Astrocyte (in vitro differentiated cells and primary cell): ENCODE measurements around the gene FOXJ2.
"Not testable (repeated sequence)": the region's sequence is repeated elsewhere in the genome, so short reads cannot be mapped to it uniquely, and the experiment has no call there.

Experiments
- EZH2 ChIP-seq: IDR thresholded peaks from 2 replicates; pipeline ENCODE4 v1.6.1; 2012; ENCODE audit warnings: mild to moderate bottlenecking, low read length, inconsistent platforms; ENCODE audit not compliant: insufficient read depth
- TF ChIP-seq, protein P1 (sequence below): IDR thresholded peaks from 2 replicates; pipeline ENCODE4 v1.5.1; 2011; ENCODE audit warnings: low read depth, mild to moderate bottlenecking, inconsistent platforms, low read length, moderate library complexity; ENCODE audit not compliant: insufficient read depth

DNA sequence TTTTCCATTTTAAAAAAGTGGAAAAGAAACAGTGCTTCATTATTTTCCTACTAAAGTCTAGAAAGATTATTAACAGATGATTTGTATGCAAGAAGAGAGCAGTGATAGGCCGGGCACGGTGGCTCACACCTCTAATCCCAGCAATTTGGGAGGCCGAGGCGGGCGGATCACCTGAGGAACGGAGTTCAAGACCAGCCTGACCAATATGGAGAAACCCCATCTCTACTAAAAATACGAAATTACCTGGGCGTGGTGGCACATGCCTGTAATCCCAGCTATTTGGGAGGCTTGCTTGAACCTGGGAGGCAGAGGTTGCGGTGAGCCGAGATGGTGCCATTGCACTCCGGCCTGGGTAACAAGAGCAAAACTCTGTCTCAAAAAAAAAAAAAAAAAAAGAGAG is 49.5 kb upstream of the FOXJ2 start:
- not testable (repeated sequence) for TF ChIP-seq EZH2
- TF ChIP-seq, protein P1, sequence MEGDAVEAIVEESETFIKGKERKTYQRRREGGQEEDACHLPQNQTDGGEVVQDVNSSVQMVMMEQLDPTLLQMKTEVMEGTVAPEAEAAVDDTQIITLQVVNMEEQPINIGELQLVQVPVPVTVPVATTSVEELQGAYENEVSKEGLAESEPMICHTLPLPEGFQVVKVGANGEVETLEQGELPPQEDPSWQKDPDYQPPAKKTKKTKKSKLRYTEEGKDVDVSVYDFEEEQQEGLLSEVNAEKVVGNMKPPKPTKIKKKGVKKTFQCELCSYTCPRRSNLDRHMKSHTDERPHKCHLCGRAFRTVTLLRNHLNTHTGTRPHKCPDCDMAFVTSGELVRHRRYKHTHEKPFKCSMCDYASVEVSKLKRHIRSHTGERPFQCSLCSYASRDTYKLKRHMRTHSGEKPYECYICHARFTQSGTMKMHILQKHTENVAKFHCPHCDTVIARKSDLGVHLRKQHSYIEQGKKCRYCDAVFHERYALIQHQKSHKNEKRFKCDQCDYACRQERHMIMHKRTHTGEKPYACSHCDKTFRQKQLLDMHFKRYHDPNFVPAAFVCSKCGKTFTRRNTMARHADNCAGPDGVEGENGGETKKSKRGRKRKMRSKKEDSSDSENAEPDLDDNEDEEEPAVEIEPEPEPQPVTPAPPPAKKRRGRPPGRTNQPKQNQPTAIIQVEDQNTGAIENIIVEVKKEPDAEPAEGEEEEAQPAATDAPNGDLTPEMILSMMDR: not testable (repeated sequence)
